AG04449 (cell line): Measurements from ENCODE around the gene SCARB1.
"Not testable (repeated sequence)": the region's sequence is repeated elsewhere in the genome, so short reads cannot be mapped to it uniquely, and the experiment has no call there.

ENCODE experiments used
- CTCF ChIA-PET: fragments of 350-600 bp; formaldehyde crosslinking; extraction: SDS; loops from one replicate; lab custom pipeline; 2021; ENCODE audit warnings: antibody characterized with exemption; lab: Yijun Ruan, JAX
- POLR2A ChIA-PET: fragments of 400-600, 350-600 bp; formaldehyde crosslinking; extraction: SDS; loops from one replicate; lab custom pipeline; 2020; ENCODE audit warnings: antibody characterized with exemption, inconsistent platforms; lab: Yijun Ruan, JAX
- DNase-seq: peaks from one replicate; pipeline ENCODE4 v3.0.0-alpha.2; 2010; ENCODE audit warnings: low read depth, low spot score
- H3K4me3 ChIP-seq: 2 replicates; pipeline ENCODE4 v1.5.1; 2011; ENCODE audit warnings: low read depth, mild to moderate bottlenecking, control low read depth, low read length
- TF ChIP-seq, protein P1 (sequence below): IDR thresholded peaks from one replicate; pipeline ENCODE4 v1.5.1; 2011; ENCODE audit warnings: mild to moderate bottlenecking, moderate library complexity, low read length, control low read depth, inconsistent platforms; ENCODE audit not compliant: insufficient read depth; ENCODE audit errors: missing control alignments

SCARB1 gene

DNA sequence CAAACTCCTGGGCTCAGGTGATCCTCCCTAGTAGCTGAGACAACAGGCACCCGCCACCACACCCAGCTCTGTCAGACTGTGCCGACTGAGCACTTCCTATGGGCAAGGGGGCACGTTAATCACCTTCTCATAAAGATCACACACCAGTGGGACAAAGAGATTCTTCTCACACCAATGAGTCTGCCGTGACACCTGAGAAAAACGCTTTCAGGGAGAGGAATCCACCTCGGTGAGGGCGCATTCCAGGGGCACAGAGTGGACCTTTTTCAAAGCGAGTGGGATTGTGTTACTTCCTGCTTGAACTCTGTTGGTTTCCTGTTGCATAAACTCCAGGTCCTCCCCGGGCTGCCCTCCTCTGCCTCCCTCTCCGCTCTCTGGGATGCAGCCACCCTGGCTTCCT, 17.5 kb upstream of the SCARB1 start:
- TF ChIP-seq, protein P1, sequence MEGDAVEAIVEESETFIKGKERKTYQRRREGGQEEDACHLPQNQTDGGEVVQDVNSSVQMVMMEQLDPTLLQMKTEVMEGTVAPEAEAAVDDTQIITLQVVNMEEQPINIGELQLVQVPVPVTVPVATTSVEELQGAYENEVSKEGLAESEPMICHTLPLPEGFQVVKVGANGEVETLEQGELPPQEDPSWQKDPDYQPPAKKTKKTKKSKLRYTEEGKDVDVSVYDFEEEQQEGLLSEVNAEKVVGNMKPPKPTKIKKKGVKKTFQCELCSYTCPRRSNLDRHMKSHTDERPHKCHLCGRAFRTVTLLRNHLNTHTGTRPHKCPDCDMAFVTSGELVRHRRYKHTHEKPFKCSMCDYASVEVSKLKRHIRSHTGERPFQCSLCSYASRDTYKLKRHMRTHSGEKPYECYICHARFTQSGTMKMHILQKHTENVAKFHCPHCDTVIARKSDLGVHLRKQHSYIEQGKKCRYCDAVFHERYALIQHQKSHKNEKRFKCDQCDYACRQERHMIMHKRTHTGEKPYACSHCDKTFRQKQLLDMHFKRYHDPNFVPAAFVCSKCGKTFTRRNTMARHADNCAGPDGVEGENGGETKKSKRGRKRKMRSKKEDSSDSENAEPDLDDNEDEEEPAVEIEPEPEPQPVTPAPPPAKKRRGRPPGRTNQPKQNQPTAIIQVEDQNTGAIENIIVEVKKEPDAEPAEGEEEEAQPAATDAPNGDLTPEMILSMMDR: no peak
- ChIA-PET POLR2A (no interaction called here), CTCF (no interaction called here)
- H3K4me3 ChIP-seq: no peak overlapping the region
- DNase-seq: no peak

GRCh38 chr12:124880335-124880734, 16.7 kb upstream of the SCARB1 start:
- H3K4me3 ChIP-seq, DNase-seq, POLR2A ChIA-PET, CTCF ChIA-PET: not testable (repeated sequence)

GRCh38 chr12:124878795-124879516, 15.3 kb upstream of the SCARB1 start:
- TF ChIP-seq, protein P1: no peak
- no peak overlapping the region for H3K4me3 ChIP-seq
- CTCF ChIA-PET: interaction anchor here (0.9 kb wide), 2 partner anchors 21 to 834 kb away, joined by 3 read pairs; no protein-coding TSS in a partner anchor
- POLR2A ChIA-PET: no interaction called here
- DNase-seq: no peak

GRCh38 chr12:124877423-124877822, 13.8 kb upstream of the SCARB1 start:
- DNase-seq: no peak
- no peak overlapping the region for H3K4me3 ChIP-seq
- ChIA-PET POLR2A (no interaction called here), CTCF (interaction anchor here (1.3 kb wide), 1 partner anchor 29 kb away, joined by 3 read pairs; no protein-coding TSS in a partner anchor)
- TF ChIP-seq, protein P1: no peak

DNA sequence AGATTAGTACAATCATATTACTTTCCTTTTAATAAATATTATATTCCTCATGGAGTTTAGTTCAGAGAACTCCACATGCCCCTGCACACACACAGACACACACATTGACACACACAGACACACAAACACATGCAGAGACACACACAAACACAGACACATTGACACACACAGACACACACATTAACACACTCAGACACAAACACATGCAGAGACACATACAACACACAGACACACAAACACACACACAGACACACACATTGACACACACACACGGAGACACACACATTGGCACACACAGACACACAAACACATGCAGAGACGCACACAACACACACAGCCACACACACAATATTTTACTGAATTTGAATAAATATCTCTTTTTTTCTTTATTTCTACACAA, 12.5 kb upstream of the SCARB1 start:
- TF ChIP-seq, protein P1: no peak
- ChIA-PET POLR2A (no interaction called here), CTCF (no interaction called here)
- H3K4me3 ChIP-seq: no peak overlapping the region
- DNase-seq: no peak

- no peak overlapping the region for H3K4me3 ChIP-seq
- CTCF ChIA-PET: no interaction called here
- POLR2A ChIA-PET: no interaction called here
- no peak for DNase-seq
- TF ChIP-seq, protein P1: no peak
Observed at GRCh38 chr12:124875803-124876132, 12.1 kb upstream of the SCARB1 start.
